ENCODE results near the gene ZNF821. TPM values are rescaled to one million over a fixed set of nuclear protein-coding genes. Genes with fewer than 3 reads are reported as not detected.

Gene ZNF821
- total and polyA plus RNA-seq, 2 of the 8 experiments (the other 6 are each of a cell fraction or from before 2014, with no cell fraction given) = 9.5 to 14.1 TPM

DNA sequence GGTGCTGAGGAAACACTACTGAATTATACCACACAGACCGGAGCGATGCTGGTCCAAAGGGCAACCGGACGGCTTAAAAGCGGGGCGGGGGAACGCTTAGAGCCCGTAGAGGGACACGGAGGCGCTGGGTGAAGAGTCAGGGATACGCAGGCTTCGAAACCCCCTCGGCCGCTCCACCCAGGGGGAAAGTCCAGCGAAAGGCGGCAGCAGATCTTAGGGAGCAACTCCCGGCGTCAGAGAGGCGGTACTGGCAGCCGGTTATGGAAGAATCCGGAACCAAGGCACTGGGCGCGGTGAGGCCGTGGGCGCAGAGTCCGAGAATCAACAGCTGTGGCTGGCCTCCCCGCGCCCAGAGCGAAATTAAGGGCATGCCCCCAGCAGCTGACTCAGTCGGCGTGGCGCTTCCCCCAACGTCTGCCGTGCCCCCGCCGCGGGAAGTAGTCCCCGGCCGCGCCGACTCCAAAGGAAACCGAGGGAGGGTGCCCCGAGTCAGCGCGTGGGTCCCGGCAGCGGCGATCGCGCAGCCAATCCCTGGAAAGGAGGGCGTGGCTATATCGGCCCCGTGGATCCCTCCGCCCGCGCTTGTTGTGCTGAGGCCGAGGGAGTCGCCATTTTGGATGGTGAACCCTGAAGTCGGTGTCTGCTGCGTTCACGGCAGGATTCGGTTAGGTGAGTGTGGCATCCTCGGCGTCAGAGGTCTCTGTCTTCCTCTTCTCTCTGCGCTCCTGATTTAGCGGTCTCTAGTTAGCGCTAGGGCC, 11.1 kb upstream of the ZNF821 start, which contains the start of gene IST1 (continued):
- peak; percentile 15 for TF ChIP-seq SAP30 (IDR thresholded peaks at IDR 0.05; ENCODE audit: insufficient read depth, insufficient replicate concordance, low read length)
- peak; percentile 4; the same call in 1 of the 2 replicates for TF ChIP-seq USF2 (IDR thresholded peaks at IDR 0.05; ENCODE audit: low read length)
- peak; percentile 94 for TF ChIP-seq CHD2 (IDR thresholded peaks at IDR 0.05; ENCODE audit: low read length)
- no peak for TF ChIP-seq POU5F1 (IDR thresholded peaks at IDR 0.05; ENCODE audit: low read depth, low read length)
- TF ChIP-seq SIN3A (conservative IDR thresholded peaks at IDR 0.05 in 1 of 2, IDR thresholded peaks at IDR 0.05 in 1 of 2; ENCODE audit: low read depth in 1 of 2, low read length in 2 of 2) = 0 out of 4 replicates have a peak, but pooled peaks have one; percentile 33 to 37
- no peak for TF ChIP-seq RFX5 (IDR thresholded peaks at IDR 0.05; ENCODE audit: borderline replicate concordance, low read depth, low read length)
- peak; percentile 95 for TF ChIP-seq TAF1 (IDR thresholded peaks at IDR 0.05; ENCODE audit: low read depth, low read length)
